HepG2 (cell line): Measurements from ENCODE around the gene C19orf47. TPM values are rescaled to one million over a fixed set of nuclear protein-coding genes. Genes with fewer than 3 reads are reported as not detected.

Experiments
- DNMT1 ChIP-seq: sonication (generic); formaldehyde crosslinking; IDR thresholded peaks from 2 replicates; pipeline ENCODE4 v1.5.1; 2020; ENCODE audit warnings: mild to moderate bottlenecking, missing genetic modification reagents
- HDAC2 ChIP-seq: sonication (generic); formaldehyde crosslinking; IDR thresholded peaks from 2 replicates; pipeline ENCODE4 v1.4.0; 2020; ENCODE audit warnings: missing genetic modification reagents
- HOXD1 ChIP-seq: sonication (generic); formaldehyde crosslinking; IDR thresholded peaks from 2 replicates; pipeline ENCODE4 v1.5.0; 2020; ENCODE audit warnings: missing genetic modification reagents
- LCORL ChIP-seq, 2 experiments: fragments of 450-650 bp in 1 of 2; sonication (generic) in 1 of 2; formaldehyde crosslinking in 1 of 2; IDR thresholded peaks; 2 replicates each; pipeline versions ENCODE4 v1.5.0 to v1.6.1; 2017 to 2020; ENCODE audit warnings: antibody characterized with exemption in 1 of 2, missing genetic modification reagents in 1 of 2
- MAFK ChIP-seq, 2 experiments: IDR thresholded peaks in 1 of 2; conservative IDR thresholded peaks in 1 of 2; 2 replicates each; pipeline ENCODE4 v1.6.1; 2011; ENCODE audit warnings: improper control_type of control experiment in 2 of 2, low read length in 2 of 2
- MYNN ChIP-seq: sonication (generic); formaldehyde crosslinking; IDR thresholded peaks from 2 replicates; pipeline ENCODE4 v1.4.0; 2020; ENCODE audit warnings: mild to moderate bottlenecking, low read depth, missing genetic modification reagents
- PHF8 ChIP-seq: sonication (generic); formaldehyde crosslinking; IDR thresholded peaks from 2 replicates; pipeline ENCODE4 v1.5.0; 2020; ENCODE audit warnings: missing genetic modification reagents
- RBM22 ChIP-seq: fragments of 200-400 bp; formaldehyde crosslinking; optimal IDR thresholded peaks from 2 replicates; pipeline ENCODE3; 2017; ENCODE audit warnings: mild to moderate bottlenecking, low read length, moderate library complexity
- ZBTB14 ChIP-seq: sonication (generic); formaldehyde crosslinking; IDR thresholded peaks from 2 replicates; pipeline ENCODE4 v1.4.0; 2020; ENCODE audit warnings: missing genetic modification reagents
- ZFP91 ChIP-seq: sonication (generic); formaldehyde crosslinking; IDR thresholded peaks from 2 replicates; pipeline ENCODE4 v1.9.0; 2022; ENCODE audit warnings: missing genetic modification reagents, mild to moderate bottlenecking, borderline replicate concordance
- ZNF142 ChIP-seq: sonication (generic); formaldehyde crosslinking; IDR thresholded peaks from 2 replicates; pipeline ENCODE4 v1.4.0; 2020; ENCODE audit warnings: missing genetic modification reagents
- ZNF224 ChIP-seq: sonication (generic); formaldehyde crosslinking; IDR thresholded peaks from 2 replicates; pipeline ENCODE4 v1.5.0; 2020; ENCODE audit warnings: mild to moderate bottlenecking, missing genetic modification reagents
- ZNF263 ChIP-seq: sonication (generic); formaldehyde crosslinking; IDR thresholded peaks from 2 replicates; pipeline ENCODE4 v1.4.0; 2020; ENCODE audit warnings: missing genetic modification reagents
- ZNF496 ChIP-seq: sonication (generic); formaldehyde crosslinking; IDR thresholded peaks from 2 replicates; pipeline ENCODE4 v1.8.1; 2023; ENCODE audit warnings: mild to moderate bottlenecking, moderate library complexity, missing genetic modification reagents; ENCODE audit not compliant: insufficient replicate concordance
- ZNF556 ChIP-seq: sonication (generic); formaldehyde crosslinking; IDR thresholded peaks from 2 replicates; pipeline ENCODE4 v1.4.0; 2020; ENCODE audit warnings: mild to moderate bottlenecking, missing genetic modification reagents, borderline replicate concordance
- ZNF839 ChIP-seq: sonication (generic); formaldehyde crosslinking; IDR thresholded peaks from 2 replicates; pipeline ENCODE4 v1.4.0; 2020; ENCODE audit warnings: missing genetic modification reagents, mild to moderate bottlenecking, borderline replicate concordance
- ZXDC ChIP-seq: sonication (generic); formaldehyde crosslinking; IDR thresholded peaks from 2 replicates; pipeline ENCODE4 v1.5.0; 2020; ENCODE audit warnings: mild to moderate bottlenecking, missing genetic modification reagents
- polyA plus RNA-seq, 8 experiments: library from polyadenylated mRNA; depleted of rRNA in 3 of 8; stranded (reverse) in 7 of 8; unstranded in 1 of 8; fragments of >200 nt; fragmentation: Illumina TruSeq in 4 of 8; extraction: Trizol in 4 of 8; gene quantifications; 2 replicates each; pipeline versions ENCODE4 v1.2.1 to v1.2.3, GENCODE V29; 2011 to 2016; ENCODE audit warnings: low read depth in 4 of 8, missing spikeins in 1 of 8, mixed read lengths in 1 of 8; ENCODE audit not compliant: insufficient read depth in 1 of 8
- total RNA-seq, 5 experiments: library from RNA; depleted of rRNA; stranded (reverse); fragments of >200 nt; fragmentation: Illumina TruSeq; extraction: Trizol; gene quantifications; 2 replicates each; pipeline ENCODE4 v1.2.3, GENCODE V29; 2016; ENCODE audit warnings: low read depth in 1 of 5

The C19orf47 gene
- total and polyA plus RNA-seq, 2 of the 13 experiments (the other 11 are each of a cell fraction or from before 2014, with no cell fraction given) = 8.1 to 10.6 TPM

GRCh38 chr19:40348125-40348913 lies at the start of gene C19orf47, which contains the start of gene PLD3 (continued):
- TF ChIP-seq PHF8 (CRISPR knock-in tag) (peak; percentile 60), ZNF496 (CRISPR knock-in tag) (no peak), MAFK (conservative IDR thresholded peaks at IDR 0.05 in 1 of 2, IDR thresholded peaks at IDR 0.05 in 1 of 2; ENCODE audit: low read length in 2 of 2) (no peak), RBM22 (no peak), MYNN (no peak), ZXDC (CRISPR knock-in tag) (0 out of 2 replicates have a peak, but pooled peaks have one; percentile 21), ZFP91 (CRISPR knock-in tag) (peak; percentile 89), HDAC2 (CRISPR knock-in tag) (peak; percentile 64), ZNF556 (CRISPR knock-in tag) (peak; percentile 68; the same call in 1 of the 2 replicates), LCORL (IDR thresholded peaks at IDR 0.05) (peak; percentile 88), LCORL (CRISPR knock-in tag; IDR thresholded peaks at IDR 0.05) (no peak; the same call in 1 of the 2 replicates), ZNF263 (CRISPR knock-in tag) (no peak), ZNF142 (CRISPR knock-in tag) (no peak), ZBTB14 (CRISPR knock-in tag) (no peak), DNMT1 (CRISPR knock-in tag) (0 out of 2 replicates have a peak, but pooled peaks have one; percentile 35), HOXD1 (peak; percentile 72), ZNF224 (CRISPR knock-in tag) (no peak), ZNF839 (CRISPR knock-in tag) (0 out of 2 replicates have a peak, but pooled peaks have one; percentile 51)
